Measurements from ENCODE around the gene CDH4. TPM values are rescaled to one million over a fixed set of nuclear protein-coding genes. Genes with fewer than 3 reads are reported as not detected.

The CDH4 gene
- total and polyA plus RNA-seq, 2 of the 13 experiments (the other 11 are each of a cell fraction or from before 2014, with no cell fraction given), result not detected

DNA sequence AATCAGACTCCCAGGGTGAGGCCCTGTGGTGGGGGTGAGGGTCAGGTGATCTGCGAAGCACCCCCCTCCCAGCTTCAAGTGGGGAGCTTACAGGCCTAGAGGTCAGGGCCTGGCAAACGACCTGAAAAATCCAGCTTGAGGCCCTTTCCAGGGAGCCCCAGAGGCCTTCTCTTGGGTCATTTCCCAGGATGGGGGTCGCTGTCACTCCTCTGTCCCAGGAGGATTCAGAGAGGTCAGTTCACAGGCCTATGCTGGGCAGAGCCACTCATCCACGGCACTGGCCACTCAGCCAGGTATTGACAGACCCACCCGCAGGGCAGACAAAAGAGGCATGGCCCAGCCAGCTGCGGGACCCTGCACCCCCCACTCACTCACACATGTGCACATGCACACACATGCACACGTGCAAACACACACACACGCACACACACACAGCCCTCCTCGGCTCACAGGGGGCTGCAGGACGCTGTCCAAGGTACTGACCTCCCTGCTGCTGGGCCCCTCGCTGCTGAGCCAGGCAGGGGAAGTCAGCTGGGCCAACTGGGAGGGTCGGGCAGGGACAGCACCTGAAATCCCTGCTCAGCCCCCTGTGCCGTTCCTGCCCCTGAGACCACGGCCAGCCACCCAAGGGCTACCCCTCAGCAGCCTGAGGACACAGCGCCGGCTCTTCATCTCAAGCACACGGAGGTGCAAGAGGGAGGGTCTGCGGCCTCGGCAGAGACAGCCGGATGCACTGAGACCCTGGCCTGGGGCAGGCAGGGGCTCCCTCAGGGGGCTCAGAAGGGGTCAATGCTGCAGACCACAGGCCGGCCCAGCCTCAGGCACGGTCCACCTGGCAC, 699.9 kb downstream of the CDH4 start (continued):
- TF ChIP-seq, protein P1, sequence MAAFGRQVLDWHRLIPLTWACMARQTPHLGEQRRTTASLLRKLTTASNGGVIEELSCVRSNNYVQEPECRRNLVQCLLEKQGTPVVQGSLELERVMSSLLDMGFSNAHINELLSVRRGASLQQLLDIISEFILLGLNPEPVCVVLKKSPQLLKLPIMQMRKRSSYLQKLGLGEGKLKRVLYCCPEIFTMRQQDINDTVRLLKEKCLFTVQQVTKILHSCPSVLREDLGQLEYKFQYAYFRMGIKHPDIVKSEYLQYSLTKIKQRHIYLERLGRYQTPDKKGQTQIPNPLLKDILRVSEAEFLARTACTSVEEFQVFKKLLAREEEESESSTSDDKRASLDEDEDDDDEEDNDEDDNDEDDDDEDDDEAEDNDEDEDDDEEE (CRISPR knock-in tag; IDR thresholded peaks at IDR 0.05), result peak; percentile 100
- TF ChIP-seq ZNF768 (CRISPR knock-in tag; IDR thresholded peaks at IDR 0.05), result peak; percentile 90; the same call in 1 of the 2 replicates
- TF ChIP-seq DNMT3B (CRISPR knock-in tag; conservative IDR thresholded peaks at IDR 0.05), result peak; percentile 96; the same call in 1 of the 2 replicates
- TF ChIP-seq, protein P2, sequence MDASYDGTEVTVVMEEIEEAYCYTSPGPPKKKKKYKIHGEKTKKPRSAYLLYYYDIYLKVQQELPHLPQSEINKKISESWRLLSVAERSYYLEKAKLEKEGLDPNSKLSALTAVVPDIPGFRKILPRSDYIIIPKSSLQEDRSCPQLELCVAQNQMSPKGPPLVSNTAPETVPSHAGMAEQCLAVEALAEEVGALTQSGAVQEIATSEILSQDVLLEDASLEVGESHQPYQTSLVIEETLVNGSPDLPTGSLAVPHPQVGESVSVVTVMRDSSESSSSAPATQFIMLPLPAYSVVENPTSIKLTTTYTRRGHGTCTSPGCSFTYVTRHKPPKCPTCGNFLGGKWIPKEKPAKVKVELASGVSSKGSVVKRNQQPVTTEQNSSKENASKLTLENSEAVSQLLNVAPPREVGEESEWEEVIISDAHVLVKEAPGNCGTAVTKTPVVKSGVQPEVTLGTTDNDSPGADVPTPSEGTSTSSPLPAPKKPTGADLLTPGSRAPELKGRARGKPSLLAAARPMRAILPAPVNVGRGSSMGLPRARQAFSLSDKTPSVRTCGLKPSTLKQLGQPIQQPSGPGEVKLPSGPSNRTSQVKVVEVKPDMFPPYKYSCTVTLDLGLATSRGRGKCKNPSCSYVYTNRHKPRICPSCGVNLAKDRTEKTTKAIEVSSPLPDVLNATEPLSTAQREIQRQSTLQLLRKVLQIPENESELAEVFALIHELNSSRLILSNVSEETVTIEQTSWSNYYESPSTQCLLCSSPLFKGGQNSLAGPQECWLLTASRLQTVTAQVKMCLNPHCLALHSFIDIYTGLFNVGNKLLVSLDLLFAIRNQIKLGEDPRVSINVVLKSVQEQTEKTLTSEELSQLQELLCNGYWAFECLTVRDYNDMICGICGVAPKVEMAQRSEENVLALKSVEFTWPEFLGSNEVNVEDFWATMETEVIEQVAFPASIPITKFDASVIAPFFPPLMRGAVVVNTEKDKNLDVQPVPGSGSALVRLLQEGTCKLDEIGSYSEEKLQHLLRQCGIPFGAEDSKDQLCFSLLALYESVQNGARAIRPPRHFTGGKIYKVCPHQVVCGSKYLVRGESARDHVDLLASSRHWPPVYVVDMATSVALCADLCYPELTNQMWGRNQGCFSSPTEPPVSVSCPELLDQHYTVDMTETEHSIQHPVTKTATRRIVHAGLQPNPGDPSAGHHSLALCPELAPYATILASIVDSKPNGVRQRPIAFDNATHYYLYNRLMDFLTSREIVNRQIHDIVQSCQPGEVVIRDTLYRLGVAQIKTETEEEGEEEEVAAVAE (CRISPR knock-in tag; IDR thresholded peaks at IDR 0.05; ENCODE audit: borderline replicate concordance), result peak; percentile 96
- TF ChIP-seq, protein P3, sequence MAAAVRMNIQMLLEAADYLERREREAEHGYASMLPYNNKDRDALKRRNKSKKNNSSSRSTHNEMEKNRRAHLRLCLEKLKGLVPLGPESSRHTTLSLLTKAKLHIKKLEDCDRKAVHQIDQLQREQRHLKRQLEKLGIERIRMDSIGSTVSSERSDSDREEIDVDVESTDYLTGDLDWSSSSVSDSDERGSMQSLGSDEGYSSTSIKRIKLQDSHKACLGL (CRISPR knock-in tag; IDR thresholded peaks at IDR 0.05), result peak; percentile 97
- TF ChIP-seq MIXL1 (CRISPR knock-in tag; IDR thresholded peaks at IDR 0.05), result peak; percentile 85; the same call in 1 of the 2 replicates
- no peak for TF ChIP-seq SRF (IDR thresholded peaks at IDR 0.05; ENCODE audit: low read depth, low read length)
- peak; percentile 90; the same call in 1 of the 2 replicates for TF ChIP-seq ZFP36L1 (CRISPR knock-in tag; IDR thresholded peaks at IDR 0.05)
- TF ChIP-seq U2AF1 (optimal IDR thresholded peaks at IDR 0.05; ENCODE audit: low read depth, low read length), result no peak
- TF ChIP-seq ZNF235 (CRISPR knock-in tag; IDR thresholded peaks at IDR 0.05; ENCODE audit: borderline replicate concordance), result peak; percentile 99
- TF ChIP-seq RAD21 (CRISPR knock-in tag; IDR thresholded peaks at IDR 0.05), result no peak
- TF ChIP-seq TARDBP (CRISPR knock-in tag; IDR thresholded peaks at IDR 0.05), result peak; percentile 79; the same call in 1 of the 2 replicates
- peak; percentile 96; the same call in 1 of the 2 replicates for TF ChIP-seq ZZZ3 (CRISPR knock-in tag; IDR thresholded peaks at IDR 0.05; ENCODE audit: borderline replicate concordance)
- TF ChIP-seq ZNF101 (CRISPR knock-in tag; IDR thresholded peaks at IDR 0.05; ENCODE audit: borderline replicate concordance, low read depth), result no peak
- TF ChIP-seq, protein P4, sequence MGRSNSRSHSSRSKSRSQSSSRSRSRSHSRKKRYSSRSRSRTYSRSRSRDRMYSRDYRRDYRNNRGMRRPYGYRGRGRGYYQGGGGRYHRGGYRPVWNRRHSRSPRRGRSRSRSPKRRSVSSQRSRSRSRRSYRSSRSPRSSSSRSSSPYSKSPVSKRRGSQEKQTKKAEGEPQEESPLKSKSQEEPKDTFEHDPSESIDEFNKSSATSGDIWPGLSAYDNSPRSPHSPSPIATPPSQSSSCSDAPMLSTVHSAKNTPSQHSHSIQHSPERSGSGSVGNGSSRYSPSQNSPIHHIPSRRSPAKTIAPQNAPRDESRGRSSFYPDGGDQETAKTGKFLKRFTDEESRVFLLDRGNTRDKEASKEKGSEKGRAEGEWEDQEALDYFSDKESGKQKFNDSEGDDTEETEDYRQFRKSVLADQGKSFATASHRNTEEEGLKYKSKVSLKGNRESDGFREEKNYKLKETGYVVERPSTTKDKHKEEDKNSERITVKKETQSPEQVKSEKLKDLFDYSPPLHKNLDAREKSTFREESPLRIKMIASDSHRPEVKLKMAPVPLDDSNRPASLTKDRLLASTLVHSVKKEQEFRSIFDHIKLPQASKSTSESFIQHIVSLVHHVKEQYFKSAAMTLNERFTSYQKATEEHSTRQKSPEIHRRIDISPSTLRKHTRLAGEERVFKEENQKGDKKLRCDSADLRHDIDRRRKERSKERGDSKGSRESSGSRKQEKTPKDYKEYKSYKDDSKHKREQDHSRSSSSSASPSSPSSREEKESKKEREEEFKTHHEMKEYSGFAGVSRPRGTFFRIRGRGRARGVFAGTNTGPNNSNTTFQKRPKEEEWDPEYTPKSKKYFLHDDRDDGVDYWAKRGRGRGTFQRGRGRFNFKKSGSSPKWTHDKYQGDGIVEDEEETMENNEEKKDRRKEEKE (IDR thresholded peaks at IDR 0.05), result no peak
- TF ChIP-seq ZNF275 (CRISPR knock-in tag; IDR thresholded peaks at IDR 0.05; ENCODE audit: borderline replicate concordance), result 0 out of 2 replicates have a peak, but pooled peaks have one; percentile 82
- TF ChIP-seq HIVEP1 (CRISPR knock-in tag; IDR thresholded peaks at IDR 0.05), result peak; percentile 70; the same call in 1 of the 2 replicates
- peak; percentile 95; the same call in 1 of the 2 replicates for TF ChIP-seq GPN1 (CRISPR knock-in tag; IDR thresholded peaks at IDR 0.05; ENCODE audit: borderline replicate concordance)
- TF ChIP-seq SIN3A (IDR thresholded peaks at IDR 0.05; ENCODE audit: borderline replicate concordance, low read depth, low read length), result no peak

Measured in HepG2 (cell line).